ENCODE data around the gene DOCK1.

DOCK1 gene

DNA sequence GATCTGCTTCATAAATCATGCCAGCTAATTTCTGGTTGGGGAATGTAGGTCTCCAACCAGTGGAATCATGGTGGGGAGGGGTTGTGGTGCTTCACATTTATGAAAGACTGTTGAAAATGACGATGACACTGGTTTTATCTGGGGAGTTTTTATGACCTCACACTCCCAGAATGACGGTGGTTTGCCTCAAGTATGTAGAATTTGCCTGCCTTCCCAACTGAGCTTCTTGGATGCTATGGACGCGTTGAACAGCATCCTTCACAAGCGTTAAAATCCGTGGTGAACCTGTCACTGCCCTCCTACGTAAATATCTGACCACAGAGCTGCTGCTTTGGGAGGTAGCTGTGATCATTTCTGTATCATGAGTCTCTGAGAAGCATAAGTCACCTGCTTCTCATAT is 287.9 kb downstream of the DOCK1 start:
- DNase-seq = no peak

DNA sequence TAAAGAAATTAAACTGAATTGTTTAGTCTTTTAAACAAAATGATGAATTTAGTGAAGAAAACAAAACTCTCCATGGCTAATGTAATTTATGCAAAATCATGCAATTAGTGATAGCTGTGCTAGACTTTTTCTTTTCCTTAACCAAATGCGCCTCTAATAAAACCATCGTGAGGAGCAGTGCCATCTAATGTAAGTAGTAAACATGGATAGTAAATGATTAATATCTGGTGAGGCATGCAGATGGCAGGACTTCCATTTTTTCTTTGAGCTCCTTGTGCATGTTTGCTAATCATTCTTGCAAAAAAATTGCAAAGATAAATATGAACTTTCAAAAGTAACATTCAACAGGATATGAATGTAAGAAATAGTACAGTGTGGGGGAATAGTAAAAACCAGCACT is 288.9 kb downstream of the DOCK1 start:
- no peak for DNase-seq

DNA sequence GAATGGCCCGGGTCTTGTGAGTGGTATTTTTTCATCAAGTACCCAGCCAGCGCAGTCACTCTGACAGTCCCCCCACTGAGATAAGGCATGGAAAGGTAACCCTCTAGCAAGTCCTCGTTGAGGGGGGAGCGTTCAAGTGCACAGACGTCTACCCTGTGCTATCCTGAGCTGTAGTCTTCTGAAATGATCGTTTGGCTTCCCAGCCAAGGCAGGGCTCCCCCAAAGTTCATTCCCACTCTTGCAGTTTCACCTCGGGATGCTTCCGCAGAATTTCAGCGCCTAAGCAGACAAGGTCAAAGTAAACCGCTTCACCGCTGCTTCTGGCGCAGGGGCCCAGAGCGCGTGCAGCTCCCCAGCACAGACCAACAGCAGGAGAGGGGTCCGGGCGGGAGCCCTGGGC is 289.4 kb downstream of the DOCK1 start:
- DNase-seq = no peak

DNA sequence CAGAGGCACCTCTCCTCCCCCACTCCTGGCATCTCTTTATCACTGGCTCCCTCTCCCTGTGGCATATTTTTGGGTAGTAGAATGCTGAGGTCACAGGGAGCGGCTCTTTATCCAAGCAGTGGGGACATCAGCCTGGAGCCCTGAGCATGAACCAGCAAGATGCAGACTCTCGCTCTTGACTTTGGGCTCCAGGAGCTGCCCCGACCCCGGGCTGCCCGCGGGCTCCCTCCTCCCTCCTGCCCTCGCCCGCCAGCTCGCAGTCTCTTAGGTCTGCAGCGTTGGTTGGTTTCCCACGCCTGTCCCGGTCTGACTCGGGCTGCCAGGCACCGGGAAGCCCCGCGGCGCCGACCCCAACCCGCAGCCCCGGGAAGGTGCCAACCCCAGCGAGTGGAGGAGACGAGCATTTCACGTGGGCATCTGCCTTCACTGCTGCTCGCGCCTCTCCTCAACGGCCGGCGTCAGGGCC is 289.8 kb downstream of the DOCK1 start:
- DNase-seq = no peak

DNA sequence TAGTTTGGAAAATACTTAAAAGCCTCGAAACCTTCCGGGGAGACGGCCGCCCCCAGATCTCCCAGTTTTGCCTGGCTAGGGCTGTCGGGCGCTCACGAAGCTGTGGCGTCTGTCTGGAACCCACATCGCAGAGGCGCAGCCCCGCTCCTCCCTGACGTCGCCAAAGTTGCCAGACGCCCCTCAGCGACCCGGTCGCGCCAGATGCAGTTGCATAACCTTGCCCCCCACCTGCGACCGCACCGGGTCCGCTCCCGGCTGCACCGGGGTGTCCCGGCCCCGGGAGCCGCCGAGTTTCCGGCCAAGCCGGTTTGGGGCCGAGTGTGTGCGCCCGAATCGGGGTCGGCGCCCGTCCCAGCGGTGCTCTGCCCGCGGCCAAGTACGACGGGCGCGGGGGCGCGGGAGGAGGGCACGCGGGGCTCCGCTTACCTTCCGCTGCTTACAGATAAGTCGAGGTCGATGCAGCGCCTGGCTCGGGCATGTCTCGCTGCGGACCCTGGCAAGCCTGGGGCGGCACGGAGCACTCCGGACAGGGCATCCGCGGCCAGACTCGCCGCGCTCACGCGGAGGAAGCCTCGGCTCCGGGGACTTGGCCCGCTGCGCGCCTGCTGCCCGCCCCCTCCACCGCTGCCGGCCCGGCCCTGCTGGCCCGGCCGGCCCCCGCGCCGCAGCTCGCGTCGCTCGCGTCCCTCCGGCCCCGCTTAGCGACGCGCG is 290.5 kb downstream of the DOCK1 start:
- no peak for DNase-seq

DNA sequence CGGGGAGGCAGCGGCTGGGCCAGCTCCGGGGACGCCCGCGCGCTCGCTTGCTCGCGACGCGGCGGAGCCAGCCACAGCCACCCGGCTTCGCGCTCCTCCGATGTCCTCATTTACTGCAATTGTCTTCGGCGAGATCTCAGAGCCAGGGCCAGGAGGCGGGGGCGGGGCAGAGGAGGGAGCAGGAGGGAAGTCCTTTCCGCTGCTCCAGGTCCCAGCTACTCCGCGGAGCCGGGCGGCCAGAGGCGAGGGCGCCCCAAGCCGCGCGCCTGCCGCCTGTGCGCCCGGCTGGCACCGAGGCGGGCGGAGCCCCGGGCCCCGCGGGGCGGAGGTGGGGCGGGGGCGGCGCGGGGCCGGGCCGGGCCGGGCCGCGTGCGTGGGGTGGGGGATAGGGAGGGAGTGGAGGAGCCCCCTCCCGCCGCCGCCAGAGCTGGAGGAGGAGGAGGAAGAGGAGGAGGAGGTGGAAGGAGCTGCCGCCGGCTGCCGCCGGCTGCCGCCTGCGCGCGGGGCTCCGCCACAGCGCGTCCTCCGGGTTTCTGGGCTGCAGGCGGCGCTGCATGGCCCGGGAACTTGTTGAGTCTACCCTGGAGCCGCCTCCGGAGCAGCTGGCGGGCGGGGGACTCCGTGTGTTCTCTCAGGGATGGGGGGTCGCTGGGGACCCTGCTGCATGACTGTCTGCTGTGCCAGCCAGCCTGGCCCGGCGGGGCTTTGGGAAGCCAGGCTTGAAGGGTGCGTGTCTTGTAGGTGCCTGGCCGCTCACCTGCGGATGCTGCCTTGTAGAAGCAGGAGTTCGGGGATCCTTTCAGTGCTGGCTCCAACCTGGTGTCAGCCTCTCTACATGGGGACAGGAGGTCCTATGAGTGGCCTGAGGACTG is 291.3 kb downstream of the DOCK1 start, which contains the start of gene INSYN2A:
Gene INSYN2A, minus strand, starts transcription at position 310 of the 872 bp plus-strand sequence. CDS start 20,196 bp downstream, outside the sequence.
- DNase-seq = peak; percentile 5

DNA sequence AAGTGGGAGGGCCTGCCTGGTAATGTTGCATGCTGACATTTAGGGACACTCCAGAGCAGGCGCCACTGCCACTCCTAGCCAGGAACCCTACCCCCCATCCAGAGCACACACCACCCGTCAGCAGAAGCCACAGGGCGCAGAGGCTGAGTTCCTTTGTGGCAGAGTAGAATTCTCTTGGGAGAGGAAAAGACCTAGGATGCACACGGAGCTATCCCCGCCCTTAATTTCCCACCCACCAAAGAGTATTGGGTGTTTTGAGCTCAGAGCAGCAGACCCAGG is 291.9 kb downstream of the DOCK1 start:
- DNase-seq = no peak

DNA sequence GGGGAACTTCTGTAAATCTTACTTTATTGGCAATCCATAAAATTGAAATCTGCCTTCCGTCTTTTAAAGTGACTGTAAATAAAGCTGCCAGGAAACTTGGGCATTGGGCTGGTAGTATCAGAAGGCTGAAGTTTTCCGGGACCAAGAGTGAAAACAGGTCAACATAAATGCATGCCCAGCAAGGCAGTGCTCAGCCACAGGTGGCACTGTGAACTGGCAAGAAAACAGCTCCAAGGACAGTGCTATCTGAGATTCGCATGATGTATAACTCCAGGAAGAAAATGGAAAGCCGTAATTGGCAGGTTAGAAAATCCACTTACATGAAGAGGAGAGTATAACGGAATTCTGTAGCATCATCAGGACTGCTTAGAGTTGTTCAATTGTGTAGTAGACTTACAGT is 293.1 kb downstream of the DOCK1 start:
- no peak for DNase-seq

DNA sequence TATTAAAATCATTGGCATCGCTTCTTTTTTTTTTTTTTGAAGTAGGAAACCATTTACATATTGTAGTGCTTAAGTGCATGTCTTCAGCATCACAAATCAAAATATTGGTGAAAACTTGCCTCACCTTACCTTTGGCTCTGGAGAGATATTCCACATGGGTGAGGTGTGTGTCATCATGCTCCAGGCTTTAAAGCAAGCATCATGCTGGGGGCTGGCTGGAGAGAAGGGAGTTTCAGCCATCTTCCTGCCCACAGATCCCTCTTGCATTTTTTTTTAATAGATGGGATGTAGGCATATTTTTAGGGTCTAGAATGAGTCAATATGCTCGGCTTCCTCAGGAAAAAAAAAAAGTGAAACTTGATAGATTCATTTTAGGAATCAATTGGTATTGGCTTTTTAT is 293.5 kb downstream of the DOCK1 start:
- no peak for DNase-seq

DNA sequence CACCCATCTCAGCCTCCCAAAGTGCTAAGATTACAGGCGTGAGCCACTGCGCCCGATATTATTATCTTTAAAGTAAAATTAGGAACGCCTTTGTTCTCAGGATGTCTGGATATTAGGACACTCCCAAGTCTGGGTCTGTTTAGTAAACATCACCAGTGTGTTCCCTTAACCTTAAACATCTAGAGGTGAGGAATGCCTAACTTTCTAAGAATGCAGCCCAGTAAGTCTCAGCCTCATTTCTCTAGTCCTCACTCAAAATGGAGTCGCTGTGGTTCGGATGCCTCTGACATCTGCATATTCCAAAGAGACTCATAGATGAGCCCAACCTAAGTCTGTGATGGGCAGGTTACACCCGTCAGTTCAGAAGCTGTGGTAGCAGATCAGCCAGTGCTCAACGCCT is 295.4 kb downstream of the DOCK1 start:
- DNase-seq = no peak

DNA sequence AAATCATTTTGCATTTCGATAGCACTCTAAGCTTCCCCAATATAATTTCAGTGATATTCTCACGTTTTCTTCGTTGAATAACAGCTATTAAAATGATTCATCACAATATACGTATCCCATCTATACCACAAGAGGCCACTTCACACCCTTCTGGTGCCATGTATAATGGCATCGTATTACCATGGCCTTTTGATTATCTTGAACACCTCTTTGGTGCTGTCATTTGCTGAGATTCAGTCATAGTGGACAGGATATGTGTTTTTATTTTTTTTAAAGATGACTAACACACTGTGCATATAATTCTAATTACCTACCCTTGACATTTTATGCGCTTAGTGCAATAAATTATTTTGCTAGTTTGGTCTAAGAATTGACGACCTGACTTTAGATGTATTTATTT is 297.8 kb downstream of the DOCK1 start:
- DNase-seq = no peak

DNA sequence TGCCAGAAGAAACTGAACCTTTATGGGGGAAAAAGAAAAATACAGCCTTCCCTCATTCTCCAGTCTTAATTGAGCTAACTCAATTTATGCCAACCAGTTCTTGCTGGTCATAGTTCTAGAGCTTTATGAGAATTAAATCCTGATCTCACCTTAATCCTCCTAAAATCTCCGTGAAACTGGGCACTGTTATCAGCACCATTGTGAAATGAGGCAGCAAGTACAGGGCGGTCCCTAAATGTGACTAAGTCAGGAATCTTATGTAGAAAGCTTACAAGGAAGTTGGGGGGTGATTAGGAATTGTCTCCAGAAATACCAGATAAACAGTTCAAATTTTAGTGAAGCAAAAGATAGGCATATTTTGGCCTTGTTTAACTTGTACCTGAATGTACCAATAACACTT is 301.9 kb downstream of the DOCK1 start:
- DNase-seq = no peak

DNA sequence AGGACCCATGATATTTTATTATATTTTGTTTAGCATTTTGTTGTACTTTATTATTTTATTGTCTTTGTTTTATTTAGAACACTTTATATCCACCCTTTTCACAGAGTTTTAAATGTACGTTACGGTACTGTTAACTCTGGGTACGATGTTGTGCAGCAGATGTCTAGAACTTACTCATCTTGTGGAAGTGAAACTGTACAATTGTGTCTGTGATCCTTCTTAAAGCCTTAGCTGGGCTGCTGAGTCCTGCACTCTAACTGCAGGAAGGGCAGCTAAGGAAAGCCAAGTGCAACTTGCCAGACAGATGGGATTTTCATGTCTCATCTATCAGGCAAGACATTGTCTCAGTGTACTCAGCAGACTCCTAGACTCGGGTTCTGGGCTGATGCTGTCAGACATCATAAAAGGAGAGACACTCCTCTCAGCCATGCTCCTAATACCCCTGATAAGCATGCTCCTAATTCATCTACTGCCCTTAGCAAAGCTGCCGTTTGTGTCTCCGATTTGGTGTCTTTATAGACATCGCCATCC is 305.8 kb downstream of the DOCK1 start:
- no peak for DNase-seq

DNA sequence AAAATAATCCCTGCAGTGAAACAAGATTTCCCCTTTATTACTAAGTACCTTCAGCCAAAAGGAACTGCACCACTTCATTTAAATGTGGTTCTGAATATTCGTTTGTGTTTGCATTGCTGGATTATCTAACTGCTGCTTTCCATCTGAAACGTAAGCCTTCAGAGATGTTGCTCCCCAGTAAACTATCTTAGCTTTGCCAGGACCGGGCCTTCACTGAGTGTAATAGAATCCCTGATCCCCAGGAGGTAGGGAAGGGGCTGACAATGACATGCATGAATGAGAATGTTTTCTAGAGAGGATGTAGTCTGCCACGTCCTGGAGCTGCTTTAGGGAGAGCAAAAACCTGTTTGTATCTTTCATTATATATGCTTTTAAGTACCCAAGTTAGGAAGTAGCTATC is 310.6 kb downstream of the DOCK1 start:
- no peak for DNase-seq

DNA sequence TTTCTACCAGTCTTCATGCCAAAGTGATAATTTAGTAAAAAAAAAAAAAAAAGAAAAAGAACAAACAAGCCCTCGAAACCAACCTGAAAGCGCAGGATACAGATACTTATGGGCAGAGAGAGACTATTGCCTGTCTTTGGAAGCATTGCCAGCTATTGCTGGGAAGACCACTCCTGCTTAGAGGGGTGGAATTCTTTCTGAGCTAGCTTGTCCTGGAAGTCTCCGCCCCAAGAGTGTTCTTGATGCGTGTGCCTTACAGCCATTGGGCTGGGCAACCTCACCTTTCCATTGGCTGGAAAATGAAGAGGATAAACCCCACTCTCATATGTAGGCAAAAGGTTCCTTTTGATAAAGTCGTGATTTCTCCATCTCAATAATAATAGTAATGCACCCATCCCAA is 311.0 kb downstream of the DOCK1 start:
- DNase-seq = no peak

DNA sequence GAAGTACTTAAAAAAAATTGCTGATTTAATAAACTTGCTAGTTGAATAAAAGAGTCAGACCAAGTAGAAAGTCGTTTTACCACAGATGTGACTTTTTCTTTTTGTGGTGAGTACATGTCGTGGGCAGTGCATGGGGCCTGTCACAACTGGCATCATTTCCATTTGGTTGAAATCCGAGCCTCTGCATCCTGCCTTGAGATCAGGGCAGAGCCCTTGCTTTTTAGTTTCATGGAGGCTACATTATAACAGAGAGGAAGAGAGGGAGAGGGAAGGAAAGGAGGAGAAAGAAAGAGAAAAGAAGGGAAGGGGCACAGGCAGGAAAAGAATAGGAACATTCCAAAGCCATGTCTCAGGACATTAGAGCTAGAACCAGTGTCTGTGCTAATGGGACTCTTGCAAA is 311.6 kb downstream of the DOCK1 start:
- DNase-seq = no peak

DNA sequence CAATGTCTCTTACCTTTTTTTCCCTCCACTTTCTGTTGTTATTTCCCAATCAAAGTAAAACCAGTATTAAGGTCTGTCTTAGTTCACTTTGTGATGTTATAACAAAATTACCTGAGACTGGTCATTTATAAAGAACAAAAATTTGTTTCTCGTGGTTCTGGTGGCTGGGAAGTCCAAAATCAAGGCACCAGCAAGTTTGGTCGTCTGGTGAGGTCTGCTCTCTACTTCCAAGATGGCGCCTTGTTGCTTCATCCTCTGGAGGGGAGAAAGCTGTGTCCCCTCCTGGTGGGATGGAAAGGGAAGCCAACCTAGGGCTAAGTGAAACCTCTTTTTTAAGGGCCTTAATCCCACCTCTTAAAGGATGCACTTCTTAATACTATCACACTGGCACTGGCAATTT is 313.4 kb downstream of the DOCK1 start:
- DNase-seq = no peak

DNA sequence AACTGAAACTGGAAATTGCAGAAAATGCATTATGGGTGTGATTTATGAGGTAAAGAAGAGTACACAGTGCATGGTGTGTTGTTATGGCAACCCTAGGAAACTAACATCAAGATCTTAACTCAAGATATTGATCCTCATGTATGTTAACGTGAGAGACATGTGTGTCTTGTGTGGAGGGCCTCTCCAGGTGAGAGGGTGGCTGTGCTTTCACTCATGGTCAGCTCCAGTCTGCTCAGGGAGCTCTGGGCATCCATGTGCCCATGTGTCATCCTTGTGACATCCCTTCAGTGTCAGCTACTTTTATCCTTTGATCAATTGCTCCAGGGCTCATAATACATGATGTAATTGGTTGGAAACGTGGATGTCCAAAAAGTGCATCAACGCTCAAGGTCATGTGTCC is 316.1 kb downstream of the DOCK1 start:
- no peak for DNase-seq

DNA sequence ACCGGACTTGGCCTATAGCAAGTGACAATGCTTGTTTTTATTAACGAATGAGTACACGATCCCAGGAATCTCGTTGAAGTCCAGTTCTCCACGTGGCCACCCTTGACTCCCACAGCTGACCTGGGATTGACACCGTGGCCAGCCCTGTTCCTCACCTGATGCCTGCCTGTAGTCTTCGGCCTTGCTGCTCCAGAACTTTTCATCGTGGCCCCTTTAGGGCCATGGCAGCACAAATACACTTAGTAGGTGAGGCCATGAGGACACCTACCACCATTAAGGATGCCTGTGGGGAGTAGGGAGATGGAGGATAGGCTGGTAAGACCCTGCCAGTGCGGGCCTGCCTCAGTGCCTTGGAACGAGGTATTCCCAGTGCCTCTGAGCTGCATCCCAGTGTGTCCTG is 321.8 kb downstream of the DOCK1 start:
- DNase-seq = no peak

DNA sequence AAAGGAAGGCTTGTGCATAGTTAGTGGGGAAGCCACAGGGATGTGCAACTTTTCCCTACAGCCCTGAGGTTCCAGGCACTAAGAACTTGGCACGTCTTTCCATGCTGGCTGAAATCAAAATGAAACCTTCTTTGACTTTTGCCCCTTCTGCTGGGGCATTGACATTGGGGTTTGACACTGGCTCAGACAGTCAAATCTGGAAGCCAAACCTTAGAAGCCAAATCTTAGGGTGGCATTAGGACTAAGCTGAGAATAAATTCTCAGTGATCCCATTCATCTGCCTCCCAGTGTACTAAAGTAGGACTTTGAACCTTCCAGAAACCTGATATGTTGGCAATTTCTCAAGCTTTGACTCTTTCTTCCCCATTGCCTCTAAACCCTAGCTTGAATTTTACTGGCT is 322.4 kb downstream of the DOCK1 start:
- no peak for DNase-seq

DNA sequence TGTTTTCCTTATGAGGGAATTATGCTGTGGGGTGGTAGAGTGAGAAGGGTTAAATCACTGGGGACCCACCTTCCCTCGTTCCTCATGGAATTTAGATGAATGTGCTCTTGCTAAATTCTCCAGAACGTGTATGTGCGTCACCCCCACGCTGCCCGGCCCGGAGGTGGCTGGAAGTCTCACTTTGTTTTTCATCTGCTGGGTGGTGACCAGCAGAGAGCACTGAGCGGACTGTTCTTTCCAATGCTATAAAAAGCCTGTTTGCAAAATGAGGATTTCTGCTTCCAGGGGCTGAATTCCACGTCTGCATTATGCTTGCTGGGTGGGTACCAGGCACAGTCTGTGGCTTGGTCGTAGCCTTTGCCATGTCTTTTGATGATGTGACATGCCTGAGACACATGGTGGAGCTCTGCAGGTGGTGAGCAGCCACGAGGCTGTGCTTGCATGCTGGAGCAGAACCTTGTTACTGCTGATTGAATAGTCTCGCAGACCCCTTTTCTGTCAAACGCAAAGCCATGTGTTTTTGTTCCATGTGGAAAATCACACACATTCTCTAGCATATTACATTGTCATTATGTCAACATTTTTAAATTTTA is 323.1 kb downstream of the DOCK1 start:
- no peak for DNase-seq

DNA sequence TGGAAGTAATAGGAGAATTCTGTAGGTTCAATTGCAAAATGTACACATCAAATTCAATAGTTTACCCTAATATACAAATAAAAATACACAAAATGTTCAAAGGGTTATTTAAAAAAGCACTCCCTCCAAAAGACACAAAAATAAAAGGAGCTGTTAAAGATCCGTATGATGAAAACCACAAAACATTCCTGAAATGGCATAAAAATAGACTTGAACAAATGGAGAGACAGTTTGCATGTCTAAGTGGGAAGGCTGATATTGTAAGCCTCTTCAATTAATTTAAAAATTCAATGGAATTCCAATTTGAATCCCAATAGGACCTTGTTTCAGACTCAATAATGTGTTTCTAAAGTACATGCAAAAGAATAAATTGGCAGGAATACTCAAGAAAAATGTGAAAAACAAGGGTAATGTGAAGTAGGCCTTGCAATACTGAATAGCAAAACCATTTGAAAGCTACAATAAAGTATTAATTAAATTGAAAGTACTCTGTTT is 329.1 kb downstream of the DOCK1 start:
- no peak for DNase-seq

DNA sequence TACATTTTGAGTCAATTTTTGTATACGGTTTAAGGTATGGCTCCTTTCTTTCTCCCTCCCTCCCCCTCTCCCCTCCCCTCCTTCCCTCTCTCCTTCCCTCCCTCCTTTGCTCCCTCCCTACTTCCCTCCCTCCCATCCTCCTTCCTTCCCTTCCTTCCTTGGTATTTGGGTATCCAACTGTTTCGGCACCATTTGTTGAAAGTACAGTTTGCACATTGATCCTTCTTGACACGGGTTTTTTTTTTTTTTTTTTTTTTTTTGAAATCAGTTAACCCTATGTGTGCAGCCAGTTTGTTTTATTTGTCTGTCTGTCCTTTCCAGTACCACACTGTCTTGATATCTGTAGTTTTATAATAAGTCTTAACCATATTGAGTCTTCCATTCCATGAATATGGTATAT is 331.0 kb downstream of the DOCK1 start:
- DNase-seq = no peak

DNA sequence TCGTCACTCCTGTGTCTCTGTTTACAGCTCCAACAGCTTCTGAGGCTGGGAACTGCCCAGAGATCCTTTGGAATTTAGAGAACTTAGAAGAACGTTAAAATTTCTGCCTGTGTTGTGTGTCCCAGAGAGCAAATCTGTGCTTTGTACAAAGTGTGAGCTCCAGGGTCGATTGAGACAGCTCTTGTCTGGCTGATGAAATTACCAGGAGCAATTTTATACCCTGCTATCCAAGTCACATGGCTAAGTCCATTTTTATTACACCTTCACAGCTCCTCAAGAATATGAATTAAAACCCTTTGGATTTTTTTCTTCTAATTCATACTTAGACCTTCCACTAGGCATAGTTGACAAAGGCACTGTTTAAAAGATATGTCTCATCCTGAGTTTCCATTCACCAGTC is 337.7 kb downstream of the DOCK1 start:
- no peak for DNase-seq

All from NCI-H2227 treated with DMSO at 0.1 percent for 48 hours (cell line).